Left cardiac atrium (tissue), 4 donors: ENCODE data around the gene DOCK9. TPM values are rescaled to one million over a fixed set of nuclear protein-coding genes. Genes with fewer than 3 reads are reported as not detected.

Experiments
- ATAC-seq, 2 donors: fragments of 200-7000 bp; cut with Tn5 transposase; one replicate each; pipeline ENCODE4 v1.9.1; 2020; ENCODE audit warnings: mild to moderate bottlenecking in 2 of 2, moderate library complexity in 2 of 2
- DNase-seq: peaks from one replicate; pipeline ENCODE4 v3.0.0-alpha.2; 2020
- intact Hi-C, 2 donors: fragments of 100-400 bp; cut with DNase I; formaldehyde crosslinking; loops; one replicate each; pipeline versions ENCODE4 v1.14.1 to v1.15.1; 2022 to 2023
- total RNA-seq, 2 donors: library from RNA; stranded (reverse); fragmentation: NEBNext Ultra II Directional; extraction: Animal tissue kit (Norgen Biotek cat#: 25700); gene quantifications; one replicate each; pipeline ENCODE4 v1.2.1, GENCODE V29; 2021
- donor health status: DM: no; HTN: yes; CAD: no.
- donor health status: DM: no; HTN: yes; CAD: no; lungs with severe emphysema.
- donor health status: DM: yes; HTN: yes; CAD: no.
- donor health status: Dilated cardiomyopathy.

The DOCK9 gene
- total RNA-seq, 2 donors from 2014 or later = 42.1 to 67.5 TPM

- no peak for DNase-seq
- intact Hi-C loops = no loop called here
- peak; percentile 30 to 60 for ATAC-seq
Observed at GRCh38 chr13:98752467-98753290, 225.2 kb downstream of the DOCK9 start, which contains the start of gene SLC15A1. Gene SLC15A1 (minus strand): TSS chr13:98752672. CDS start chr13:98752598, 74 bp downstream.

GRCh38 chr13:98751861-98752466 lies 225.9 kb downstream of the DOCK9 start:
- ATAC-seq = peak; percentile 41 to 72
- intact Hi-C loops = no loop called here

GRCh38 chr13:98751367-98751782 lies 226.5 kb downstream of the DOCK9 start:
- ATAC-seq = peak in 1 of 2 donors; percentile 13
- no peak for DNase-seq
- intact Hi-C loops = no loop called here

More at GRCh38 chr13:98751861-98752466, 225.9 kb downstream of the DOCK9 start:
- DNase-seq = no peak

- no peak for DNase-seq
- intact Hi-C loops = no loop called here
- ATAC-seq = no peak
Observed at GRCh38 chr13:98749501-98749900, 228.4 kb downstream of the DOCK9 start.

GRCh38 chr13:98746968-98747367 lies 230.9 kb downstream of the DOCK9 start:
- intact Hi-C loops = no loop called here
- ATAC-seq (no peak), DNase-seq (no peak)

Other genes starting within 250 kb of the DOCK9 start
- gene SLC15A1, start 225.4 kb downstream of the DOCK9 start, total RNA-seq = not detected
- gene UBAC2, start 222.8 kb upstream of the DOCK9 start, total RNA-seq = 10 to 100 TPM; 40.2 to 43.0 TPM